GM12865 (cell line): ENCODE results near the gene RBL2.

ENCODE experiments used
- DNase-seq: peaks from one replicate; pipeline ENCODE4 v3.0.0; 2010; ENCODE audit warnings: low read depth
- H3K4me3 ChIP-seq: 2 replicates; pipeline ENCODE4 v1.5.1; 2011; ENCODE audit warnings: mild to moderate bottlenecking, low read depth, low read length, control low read depth
- TF ChIP-seq, protein P1 (sequence below): IDR thresholded peaks from 2 replicates; pipeline ENCODE4 v1.5.1; 2011; ENCODE audit warnings: low read length, control low read depth, low read depth, inconsistent platforms; ENCODE audit not compliant: insufficient read depth; ENCODE audit errors: missing control alignments

The RBL2 gene

GRCh38 chr16:53476867-53477266, 42.6 kb downstream of the RBL2 start:
- no peak overlapping the region for H3K4me3 ChIP-seq
- TF ChIP-seq, protein P1, sequence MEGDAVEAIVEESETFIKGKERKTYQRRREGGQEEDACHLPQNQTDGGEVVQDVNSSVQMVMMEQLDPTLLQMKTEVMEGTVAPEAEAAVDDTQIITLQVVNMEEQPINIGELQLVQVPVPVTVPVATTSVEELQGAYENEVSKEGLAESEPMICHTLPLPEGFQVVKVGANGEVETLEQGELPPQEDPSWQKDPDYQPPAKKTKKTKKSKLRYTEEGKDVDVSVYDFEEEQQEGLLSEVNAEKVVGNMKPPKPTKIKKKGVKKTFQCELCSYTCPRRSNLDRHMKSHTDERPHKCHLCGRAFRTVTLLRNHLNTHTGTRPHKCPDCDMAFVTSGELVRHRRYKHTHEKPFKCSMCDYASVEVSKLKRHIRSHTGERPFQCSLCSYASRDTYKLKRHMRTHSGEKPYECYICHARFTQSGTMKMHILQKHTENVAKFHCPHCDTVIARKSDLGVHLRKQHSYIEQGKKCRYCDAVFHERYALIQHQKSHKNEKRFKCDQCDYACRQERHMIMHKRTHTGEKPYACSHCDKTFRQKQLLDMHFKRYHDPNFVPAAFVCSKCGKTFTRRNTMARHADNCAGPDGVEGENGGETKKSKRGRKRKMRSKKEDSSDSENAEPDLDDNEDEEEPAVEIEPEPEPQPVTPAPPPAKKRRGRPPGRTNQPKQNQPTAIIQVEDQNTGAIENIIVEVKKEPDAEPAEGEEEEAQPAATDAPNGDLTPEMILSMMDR, result no peak
- no peak for DNase-seq

- no peak for DNase-seq
- TF ChIP-seq, protein P1, result no peak
These were observed 44.7 kb downstream of the RBL2 start for GRCh38 chr16:53478965-53479364.

DNA sequence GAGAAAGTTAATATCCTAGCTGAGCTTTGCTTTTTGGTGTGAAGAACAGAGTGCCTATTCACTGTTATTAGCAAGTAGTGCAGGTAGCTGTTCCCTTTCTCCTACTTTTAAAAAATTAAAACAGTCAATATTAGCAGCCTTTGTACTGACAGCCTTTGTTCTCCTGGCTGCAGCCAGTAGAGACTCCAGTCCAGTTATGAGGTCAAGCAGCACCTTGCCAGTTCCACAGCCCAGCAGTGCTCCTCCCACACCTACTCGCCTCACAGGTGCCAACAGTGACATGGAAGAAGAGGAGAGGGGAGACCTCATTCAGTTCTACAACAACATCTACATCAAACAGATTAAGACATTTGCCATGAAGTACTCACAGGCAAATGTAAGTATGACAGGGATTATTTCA, 46.1 kb downstream of the RBL2 start:
- TF ChIP-seq, protein P1, result no peak
- no peak for DNase-seq
- H3K4me3 ChIP-seq, result no peak overlapping the region

More at GRCh38 chr16:53478965-53479364, 44.7 kb downstream of the RBL2 start:
- no peak overlapping the region for H3K4me3 ChIP-seq

- TF ChIP-seq, protein P1, result no peak
- no peak for DNase-seq
- no peak overlapping the region for H3K4me3 ChIP-seq
These were observed 47.9 kb downstream of the RBL2 start for GRCh38 chr16:53482123-53482522.

DNA sequence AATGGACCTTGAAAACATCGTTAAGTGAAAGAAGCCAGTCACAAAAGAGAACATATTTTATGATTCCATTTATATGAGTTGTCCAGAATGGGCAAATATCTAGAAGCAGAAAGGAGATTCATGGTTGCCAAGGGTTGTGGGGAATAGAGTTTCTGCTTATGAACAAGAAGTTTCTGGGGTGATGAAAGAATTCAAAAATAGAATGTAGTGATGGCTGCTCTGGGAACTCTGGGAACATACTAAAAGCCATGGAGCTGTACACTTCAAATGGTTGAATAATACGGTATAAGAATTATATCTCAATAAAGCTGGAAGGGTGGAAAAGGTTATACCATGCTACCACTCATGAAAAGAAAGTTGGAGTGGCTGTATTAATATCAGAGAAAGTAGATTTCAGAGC, 50.3 kb downstream of the RBL2 start:
- TF ChIP-seq, protein P1, result no peak
- no peak for DNase-seq

GRCh38 chr16:53486230-53486629, 52.0 kb downstream of the RBL2 start:
- DNase-seq, result no peak
- TF ChIP-seq, protein P1, result no peak
- no peak overlapping the region for H3K4me3 ChIP-seq

More for the DNA sequence above, 50.3 kb downstream of the RBL2 start:
- no peak overlapping the region for H3K4me3 ChIP-seq

DNA sequence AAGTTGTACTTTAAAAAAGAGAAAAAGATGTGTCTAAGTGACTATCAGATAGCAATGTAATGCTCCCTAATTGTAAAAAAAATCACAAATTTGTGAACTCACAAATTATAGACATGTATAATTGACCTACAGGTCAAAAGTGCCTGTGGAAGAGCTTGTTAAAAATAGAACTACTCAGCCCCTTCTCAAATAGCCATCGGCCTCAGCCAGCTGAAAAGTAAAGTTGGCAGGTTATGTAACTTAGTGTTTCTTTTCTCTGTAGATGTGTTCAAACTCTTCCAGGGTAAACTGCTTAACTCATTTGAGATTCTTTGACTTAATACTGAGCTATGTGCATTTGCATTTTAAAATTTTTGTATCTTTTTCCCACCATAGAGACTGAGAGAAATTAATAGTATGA, 55.5 kb downstream of the RBL2 start:
- DNase-seq, result no peak
- no peak overlapping the region for H3K4me3 ChIP-seq

More for the DNA sequence above, 55.5 kb downstream of the RBL2 start:
- TF ChIP-seq, protein P1, result no peak
